ENCODE measurements around the gene CPVL.
"Not testable (repeated sequence)": the region's sequence is repeated elsewhere in the genome, so short reads cannot be mapped to it uniquely, and the experiment has no call there.

The CPVL gene

DNA sequence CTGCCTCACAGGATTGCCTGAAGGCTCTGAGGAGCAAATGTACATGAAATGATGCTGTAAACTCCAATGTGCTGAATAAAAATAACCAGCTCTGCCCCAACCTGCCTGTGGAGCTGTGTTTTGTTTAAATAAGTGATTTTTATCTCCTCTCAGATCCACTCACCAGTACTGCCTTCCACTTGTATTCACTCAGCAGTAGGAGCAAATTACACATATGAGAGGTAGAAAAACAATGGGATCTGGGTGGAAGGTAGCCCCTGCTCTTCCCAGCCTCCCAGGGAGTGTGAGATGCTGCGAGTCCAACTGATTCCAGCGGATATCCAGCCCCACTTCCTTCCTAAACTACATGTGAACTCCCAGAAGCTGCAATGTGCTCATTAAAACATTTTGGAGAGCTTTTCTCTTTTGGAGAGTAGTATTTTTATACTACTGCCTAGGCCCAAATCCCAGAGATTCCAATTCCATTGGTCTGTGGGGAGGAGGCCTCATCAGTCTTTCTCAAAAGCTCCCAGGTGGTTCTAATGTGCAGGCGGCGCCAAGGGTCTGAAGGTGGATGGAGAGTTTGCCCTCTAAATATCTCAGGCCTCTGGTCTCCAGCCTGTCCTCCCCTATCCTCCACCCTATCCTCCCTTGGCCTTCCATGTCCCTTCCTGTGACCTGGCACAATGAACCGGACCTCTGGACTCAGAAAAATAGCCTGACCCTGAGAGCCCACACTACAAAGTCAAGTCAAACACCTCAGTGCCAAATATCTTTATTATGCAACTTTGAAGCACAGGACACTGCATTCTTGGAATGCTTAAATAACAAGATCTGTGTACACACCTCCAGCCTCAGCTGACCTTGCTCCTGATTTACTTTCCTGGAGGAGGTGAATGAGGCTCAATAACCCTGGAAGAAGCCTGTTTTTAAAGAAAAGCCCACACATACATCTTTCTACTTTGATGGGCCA lies 46.2 kb downstream of the CPVL start:
- no peak overlapping the region for H3K4me2 ChIP-seq (ENCODE audit: low read length)
- no peaks in the 10 kb centered on the region for H3K4me1 ChIP-seq (ENCODE audit: control insufficient read depth, low read length)
- TF ChIP-seq, protein P1, sequence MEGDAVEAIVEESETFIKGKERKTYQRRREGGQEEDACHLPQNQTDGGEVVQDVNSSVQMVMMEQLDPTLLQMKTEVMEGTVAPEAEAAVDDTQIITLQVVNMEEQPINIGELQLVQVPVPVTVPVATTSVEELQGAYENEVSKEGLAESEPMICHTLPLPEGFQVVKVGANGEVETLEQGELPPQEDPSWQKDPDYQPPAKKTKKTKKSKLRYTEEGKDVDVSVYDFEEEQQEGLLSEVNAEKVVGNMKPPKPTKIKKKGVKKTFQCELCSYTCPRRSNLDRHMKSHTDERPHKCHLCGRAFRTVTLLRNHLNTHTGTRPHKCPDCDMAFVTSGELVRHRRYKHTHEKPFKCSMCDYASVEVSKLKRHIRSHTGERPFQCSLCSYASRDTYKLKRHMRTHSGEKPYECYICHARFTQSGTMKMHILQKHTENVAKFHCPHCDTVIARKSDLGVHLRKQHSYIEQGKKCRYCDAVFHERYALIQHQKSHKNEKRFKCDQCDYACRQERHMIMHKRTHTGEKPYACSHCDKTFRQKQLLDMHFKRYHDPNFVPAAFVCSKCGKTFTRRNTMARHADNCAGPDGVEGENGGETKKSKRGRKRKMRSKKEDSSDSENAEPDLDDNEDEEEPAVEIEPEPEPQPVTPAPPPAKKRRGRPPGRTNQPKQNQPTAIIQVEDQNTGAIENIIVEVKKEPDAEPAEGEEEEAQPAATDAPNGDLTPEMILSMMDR (IDR thresholded peaks at IDR 0.05; ENCODE audit: low read depth, low read length, poor library complexity, severe bottlenecking): no peak
- no peak for TF ChIP-seq EZH2phosphoT487 (IDR thresholded peaks at IDR 0.05; ENCODE audit: borderline replicate concordance, low read length)

DNA sequence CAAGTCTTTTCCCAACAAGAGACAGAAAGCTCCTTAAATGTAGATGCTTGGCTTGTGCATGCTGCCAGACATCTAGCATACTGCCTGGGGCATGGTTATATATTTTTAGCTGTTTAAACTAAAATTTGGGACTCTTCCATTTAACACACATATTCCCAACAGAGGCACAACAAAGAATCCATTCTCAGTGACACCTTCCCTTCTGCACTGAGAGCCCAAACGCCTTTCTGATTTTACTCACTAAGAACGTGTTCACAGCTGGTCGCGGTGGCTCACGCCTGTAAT lies 49.9 kb downstream of the CPVL start:
- no peak overlapping the region for H3K4me3 ChIP-seq (ENCODE audit: low read length)
- no peak for TF ChIP-seq EZH2phosphoT487 (IDR thresholded peaks at IDR 0.05; ENCODE audit: borderline replicate concordance, low read length)
- H3F3A ChIP-seq (ENCODE audit: control insufficient read depth, insufficient read depth): no peaks in the 10 kb centered on the region
- H3K79me2 ChIP-seq (ENCODE audit: control insufficient read depth, low read length): no peaks in the 10 kb centered on the region
- H4K20me1 ChIP-seq (ENCODE audit: control insufficient read depth, insufficient read depth, low read depth, low read length): no peaks in the 10 kb centered on the region
- H3K4me1 ChIP-seq (ENCODE audit: control insufficient read depth, low read length): no peaks in the 10 kb centered on the region
- no peaks in the 10 kb centered on the region for H3K36me3 ChIP-seq (ENCODE audit: control insufficient read depth, low read length)
- H3K27ac ChIP-seq (ENCODE audit: low read depth, low read length): no peak overlapping the region
- H3K9me3 ChIP-seq (ENCODE audit: control insufficient read depth, insufficient read depth, low read length): no peaks in the 10 kb centered on the region
- no peaks in the 10 kb centered on the region for H3K9me2 ChIP-seq (replicated peaks; ENCODE audit: control insufficient read depth, low read length)
- H3K27me3 ChIP-seq (ENCODE audit: control insufficient read depth, low read length): peaks cover 16% of the 10 kb centered on the region
- no peak overlapping the region for H3K4me2 ChIP-seq (ENCODE audit: low read length)

More for the DNA sequence above, 46.2 kb downstream of the CPVL start:
- Histone ChIP-seq H3K79me2 (ENCODE audit: control insufficient read depth, low read length) (no peaks in the 10 kb centered on the region), H4K20me1 (ENCODE audit: control insufficient read depth, insufficient read depth, low read depth, low read length) (no peaks in the 10 kb centered on the region), H3K9me2 (replicated peaks; ENCODE audit: control insufficient read depth, low read length) (no peaks in the 10 kb centered on the region), H3K36me3 (ENCODE audit: control insufficient read depth, low read length) (no peaks in the 10 kb centered on the region), H3F3A (ENCODE audit: control insufficient read depth, insufficient read depth) (no peaks in the 10 kb centered on the region), H3K27ac (ENCODE audit: low read depth, low read length) (no peak overlapping the region), H3K4me3 (ENCODE audit: low read length) (no peak overlapping the region), H3K27me3 (ENCODE audit: control insufficient read depth, low read length) (peaks cover 3% of the 10 kb centered on the region; the same call in 1 of the 2 replicates), H3K9me3 (ENCODE audit: control insufficient read depth, insufficient read depth, low read length) (no peaks in the 10 kb centered on the region)

DNA sequence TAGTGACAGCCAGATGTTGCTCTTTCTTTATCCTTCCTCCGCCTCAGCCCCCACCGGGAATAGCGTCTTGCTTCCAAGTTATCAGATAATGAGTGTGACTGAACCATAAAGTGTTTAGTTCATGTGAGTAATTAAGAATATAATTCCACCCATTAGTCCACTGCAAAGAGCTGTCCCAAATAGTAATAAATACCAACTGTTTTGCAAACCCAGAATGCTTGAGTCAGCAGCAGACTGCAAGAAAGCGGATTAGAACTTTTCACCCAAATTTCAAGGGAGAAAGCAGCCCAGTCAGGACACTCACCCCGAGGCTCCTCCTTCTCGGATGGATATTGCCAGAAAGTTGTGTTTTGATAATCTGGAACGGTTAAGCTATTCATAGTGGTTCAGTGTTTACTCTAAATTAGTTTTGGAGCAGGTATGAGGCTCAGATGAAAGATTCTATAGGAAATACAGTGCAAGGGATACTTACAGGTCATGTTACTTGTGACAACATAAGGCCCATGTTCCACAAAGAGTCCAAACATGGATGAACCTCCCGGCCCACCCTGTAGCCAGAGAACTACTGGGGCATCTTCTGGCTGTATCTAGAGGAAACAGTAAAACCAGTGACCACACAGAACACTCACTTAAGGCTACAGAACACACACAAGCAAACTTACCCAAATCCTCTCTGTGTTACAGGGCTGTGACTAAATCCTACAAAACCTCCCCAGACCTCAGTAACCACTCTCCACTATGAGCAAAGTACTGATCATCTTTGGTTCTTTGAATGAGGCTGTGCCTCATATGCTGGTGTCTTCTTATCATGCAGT lies 50.5 kb downstream of the CPVL start:
- TF ChIP-seq, protein P1 (IDR thresholded peaks at IDR 0.05; ENCODE audit: low read depth, low read length, poor library complexity, severe bottlenecking): no peak
- Histone ChIP-seq H3K9me3 (ENCODE audit: control insufficient read depth, insufficient read depth, low read length) (no peaks in the 10 kb centered on the region), H3K9me2 (replicated peaks; ENCODE audit: control insufficient read depth, low read length) (no peaks in the 10 kb centered on the region), H3F3A (ENCODE audit: control insufficient read depth, insufficient read depth) (no peaks in the 10 kb centered on the region), H4K20me1 (ENCODE audit: control insufficient read depth, insufficient read depth, low read depth, low read length) (no peaks in the 10 kb centered on the region), H3K4me1 (ENCODE audit: control insufficient read depth, low read length) (no peaks in the 10 kb centered on the region), H3K4me3 (ENCODE audit: low read length) (no peak overlapping the region), H3K4me2 (ENCODE audit: low read length) (no peak overlapping the region), H3K27ac (ENCODE audit: low read depth, low read length) (no peak overlapping the region), H3K36me3 (ENCODE audit: control insufficient read depth, low read length) (no peaks in the 10 kb centered on the region), H3K27me3 (ENCODE audit: control insufficient read depth, low read length) (peaks cover 21% of the 10 kb centered on the region), H3K79me2 (ENCODE audit: control insufficient read depth, low read length) (no peaks in the 10 kb centered on the region)

DNA sequence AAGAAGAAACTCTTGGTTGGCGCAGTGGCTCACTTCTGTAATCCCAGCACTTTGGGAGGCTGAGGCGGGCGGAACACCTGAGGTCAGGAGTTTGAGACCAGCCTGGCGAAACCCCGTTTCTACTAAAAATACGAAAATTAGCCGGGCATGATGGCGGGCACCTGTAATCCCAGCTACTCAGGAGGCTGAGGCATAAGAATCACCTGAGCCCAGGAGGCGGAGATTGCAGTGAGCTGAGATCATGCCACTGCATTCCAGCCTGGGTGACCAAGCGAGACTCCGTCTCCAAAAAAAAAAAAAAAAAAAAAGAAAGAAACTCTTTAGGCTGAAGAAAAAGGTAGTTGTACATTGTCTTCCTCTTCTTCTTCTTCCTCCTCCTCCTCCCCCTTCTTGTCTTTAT lies 53.2 kb downstream of the CPVL start:
- H3K9me3 ChIP-seq (ENCODE audit: control insufficient read depth, insufficient read depth, low read length); H3K4me1 ChIP-seq (ENCODE audit: control insufficient read depth, low read length); H3K79me2 ChIP-seq (ENCODE audit: control insufficient read depth, low read length); H3K36me3 ChIP-seq (ENCODE audit: control insufficient read depth, low read length); H4K20me1 ChIP-seq (ENCODE audit: control insufficient read depth, insufficient read depth, low read depth, low read length); H3K4me3 ChIP-seq (ENCODE audit: low read length); H3K27ac ChIP-seq (ENCODE audit: low read depth, low read length); H3F3A ChIP-seq (ENCODE audit: control insufficient read depth, insufficient read depth); H3K4me2 ChIP-seq (ENCODE audit: low read length); H3K9me2 ChIP-seq (replicated peaks; ENCODE audit: control insufficient read depth, low read length): not testable (repeated sequence)
- peaks cover 30% of the 10 kb centered on the region for H3K27me3 ChIP-seq (ENCODE audit: control insufficient read depth, low read length)
